Body of pancreas (tissue), 4 donors: ENCODE results near the gene ATP8B4. TPM values are rescaled to one million over a fixed set of nuclear protein-coding genes. Genes with fewer than 3 reads are reported as not detected.
"Not testable (repeated sequence)": the region's sequence is repeated elsewhere in the genome, so short reads cannot be mapped to it uniquely, and the experiment has no call there.

Experiments used
- ATAC-seq: fragments of 150-250 bp; one replicate; pipeline ENCODE4 v1.9.1; 2016
- DNase-seq, 4 donors: peaks; one replicate each; pipeline ENCODE4 v3.0.0-alpha.2; 2019
- H3K27ac ChIP-seq, 4 donors: fragments of 200-600 bp; sonication (generic); 1 replicate in 3 of 4; 2 replicates in 1 of 4; pipeline versions ENCODE4 v1.5.1 to v1.6.1; 2016 to 2019; ENCODE audit warnings: mild to moderate bottlenecking in 1 of 4, mixed read lengths in 1 of 4, moderate library complexity in 1 of 4
- H3K27me3 ChIP-seq, 2 donors: fragments of 200-600 bp; sonication (generic); one replicate each; pipeline ENCODE4 v1.6.0; 2016; ENCODE audit warnings: mild to moderate bottlenecking in 1 of 2
- H3K36me3 ChIP-seq, 2 donors: fragments of 200-600 bp; sonication (generic); replicated peaks in 1 of 2; 2 replicates each; pipeline ENCODE4 v1.5.1; 2016; ENCODE audit warnings: low read depth in 2 of 2; ENCODE audit not compliant: insufficient read depth in 1 of 2
- H3K4me1 ChIP-seq: fragments of 200-600 bp; sonication (generic); one replicate; pipeline ENCODE4 v1.6.0; 2016
- H3K4me3 ChIP-seq, 2 donors: fragments of 200-600 bp; sonication (generic); 1 replicate in 1 of 2; 2 replicates in 1 of 2; pipeline ENCODE4 v1.5.1; 2016 to 2019
- H3K9me3 ChIP-seq, 3 donors: fragments of 200-600 bp; sonication (generic); 1 replicate in 2 of 3; 2 replicates in 1 of 3; pipeline ENCODE4 v1.5.1; 2016
- CTCF ChIP-seq, 7 experiments: fragments of 450-650 bp in 4 of 7; fragments of 200-600 bp in 3 of 7; sonication (generic) in 3 of 7; IDR thresholded peaks; one replicate each; pipeline ENCODE4 v1.5.1; 2016 to 2019; ENCODE audit warnings: antibody characterized with exemption in 7 of 7
- POLR2A ChIP-seq, 3 donors: fragments of 450-650 bp; IDR thresholded peaks; one replicate each; pipeline ENCODE4 v1.6.1; 2016; ENCODE audit warnings: antibody characterized with exemption in 3 of 3, mild to moderate bottlenecking in 2 of 3
- WGBS, 2 donors: methylation state at CpG; one replicate each; pipeline ENCODE4 v1.1.5; 2017; 5-methylcytosine and 5-hydroxymethylcytosine counted together
- intact Hi-C: fragments of 100-400 bp; cut with DNase I; formaldehyde crosslinking; loops from one replicate; pipeline ENCODE4 v1.15.1; 2023
- total RNA-seq, 2 donors: library from RNA; depleted of rRNA; stranded (reverse); fragments of >200 nt; gene quantifications; one replicate each; pipeline ENCODE4 v1.1.0, GENCODE V29; 2016

The ATP8B4 gene
- total RNA-seq, 2 donors from 2014 or later, result 3.1 to 6.6 TPM

DNA sequence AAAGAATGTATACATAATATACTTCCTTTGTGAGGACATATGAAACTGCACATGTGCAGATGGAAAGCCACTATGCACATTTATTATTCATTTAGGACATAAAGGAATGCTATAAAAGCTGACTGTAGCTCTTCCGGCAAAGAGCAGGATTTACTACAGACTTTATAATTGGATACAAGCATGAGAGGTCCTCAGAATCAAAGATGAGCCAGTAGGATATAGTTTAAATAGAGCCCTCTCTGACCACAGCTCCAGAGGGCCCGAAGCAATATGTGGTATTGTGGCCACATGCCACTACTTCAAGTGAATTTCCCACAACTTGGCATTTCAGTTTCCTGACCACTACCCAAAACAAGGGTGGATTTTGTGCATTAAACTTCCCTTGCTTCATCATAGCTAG is 140.9 kb downstream of the ATP8B4 start:
- 41 to 52% methylated on average over 2 of the region's 2 CpGs for WGBS, 2 donors
- intact Hi-C loops, result no loop called here
- H3K4me3 ChIP-seq, result no peak overlapping the region
- no peaks in the 10 kb centered on the region for H3K9me3 ChIP-seq
- ATAC-seq, result no peak
- H3K4me1 ChIP-seq, result no peaks in the 10 kb centered on the region
- TF ChIP-seq CTCF (IDR thresholded peaks at IDR 0.05) (no peak), POLR2A (IDR thresholded peaks at IDR 0.05) (no peak)
- DNase-seq, result no peak
- no peaks in the 10 kb centered on the region for H3K27me3 ChIP-seq
- no peaks in the 10 kb centered on the region for H3K36me3 ChIP-seq
- no peak overlapping the region for H3K27ac ChIP-seq

GRCh38 chr15:49977306-49977705 is 141.7 kb downstream of the ATP8B4 start:
- no peaks in the 10 kb centered on the region for H3K4me1 ChIP-seq
- WGBS, 2 donors, result 23 to 25% methylated on average over 1 of the region's 1 CpG

DNA sequence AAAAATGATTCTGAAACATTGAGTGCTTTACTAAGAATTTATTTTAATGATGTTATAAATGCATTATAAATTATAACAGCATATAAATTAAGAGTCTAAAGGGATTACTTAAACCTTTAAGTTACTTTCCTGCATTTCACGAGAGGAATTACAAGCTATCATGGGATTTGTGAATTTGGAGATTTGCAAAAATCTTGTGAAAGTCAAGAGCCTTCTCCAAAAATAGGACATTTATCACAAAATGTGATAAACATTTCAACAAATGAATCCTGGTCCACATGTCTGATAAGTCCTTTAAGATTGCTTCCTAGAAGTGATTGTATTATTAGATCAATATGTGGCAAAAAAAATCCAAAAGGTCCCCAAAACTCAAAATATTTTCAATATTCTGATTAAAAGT is 154.5 kb downstream of the ATP8B4 start:
- Histone ChIP-seq H3K4me1 (no peaks in the 10 kb centered on the region), H3K4me3 (no peak overlapping the region), H3K36me3 (no peaks in the 10 kb centered on the region), H3K27ac (no peak overlapping the region), H3K9me3 (peaks cover 0 to 9% (median 0%) of the 10 kb centered on the region in 3 donors), H3K27me3 (no peaks in the 10 kb centered on the region)
- intact Hi-C loops, result loop anchor here (10.0 kb wide), 1 partner anchor 60 kb away; no protein-coding TSS in a partner anchor
- TF ChIP-seq POLR2A (IDR thresholded peaks at IDR 0.05) (no peak), CTCF (IDR thresholded peaks at IDR 0.05) (no peak)
- 86 to 87% methylated on average over 1 of the region's 1 CpG for WGBS, 2 donors
- ATAC-seq (no peak), DNase-seq (no peak)

More at GRCh38 chr15:49977306-49977705, 141.7 kb downstream of the ATP8B4 start:
- no peak overlapping the region for H3K4me3 ChIP-seq
- no peaks in the 10 kb centered on the region for H3K9me3 ChIP-seq
- intact Hi-C loops, result no loop called here
- DNase-seq (no peak), ATAC-seq (no peak)
- no peak overlapping the region for H3K27ac ChIP-seq
- no peak for TF ChIP-seq POLR2A (IDR thresholded peaks at IDR 0.05)
- TF ChIP-seq CTCF (IDR thresholded peaks at IDR 0.05), result no peak
- no peaks in the 10 kb centered on the region for H3K36me3 ChIP-seq
- H3K27me3 ChIP-seq, result no peaks in the 10 kb centered on the region

GRCh38 chr15:49964061-49964460 is 155.0 kb downstream of the ATP8B4 start:
- ATAC-seq (no peak), DNase-seq (no peak)
- Histone ChIP-seq H3K27me3 (no peaks in the 10 kb centered on the region), H3K4me1 (no peaks in the 10 kb centered on the region), H3K36me3 (no peaks in the 10 kb centered on the region), H3K9me3 (peaks cover 0 to 9% (median 0%) of the 10 kb centered on the region in 3 donors), H3K27ac (no peak overlapping the region), H3K4me3 (no peak overlapping the region)
- intact Hi-C loops, result loop anchor here (10.0 kb wide), 1 partner anchor 61 kb away; no protein-coding TSS in a partner anchor
- no peak for TF ChIP-seq CTCF (IDR thresholded peaks at IDR 0.05)
- no peak for TF ChIP-seq POLR2A (IDR thresholded peaks at IDR 0.05)

DNA sequence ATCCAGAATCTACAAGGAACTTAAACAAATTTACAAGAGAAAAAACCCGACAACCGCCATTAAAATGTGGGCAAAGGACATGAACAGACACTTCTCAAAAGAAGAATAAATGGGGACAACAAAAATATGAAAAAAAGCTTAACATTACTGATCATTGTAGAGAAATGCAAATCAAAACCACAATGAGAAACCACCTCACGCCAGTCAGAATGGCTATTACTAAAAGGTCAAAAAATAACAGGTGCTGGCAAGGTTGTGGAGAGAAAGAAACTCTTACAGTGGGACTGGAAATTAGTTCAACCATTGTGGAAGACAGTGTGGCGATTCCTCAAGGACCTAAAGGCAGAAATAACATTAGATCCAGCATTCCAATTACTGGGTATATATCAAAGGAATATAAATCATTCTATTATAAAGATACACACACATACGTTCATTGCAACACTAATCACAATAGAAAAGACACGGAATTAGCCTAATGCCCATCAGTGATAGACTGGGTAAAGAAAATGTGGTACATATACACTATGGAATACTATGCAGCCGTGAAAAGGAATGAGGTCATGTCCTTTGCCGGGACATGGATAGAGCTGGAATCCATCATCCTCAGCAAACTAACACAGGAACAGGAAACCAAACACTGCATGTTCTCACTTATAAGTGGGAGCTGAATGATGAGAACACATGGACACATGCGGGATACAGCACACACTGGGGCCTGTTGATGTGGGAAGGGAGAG is 155.8 kb downstream of the ATP8B4 start:
- not testable (repeated sequence) for H3K9me3 ChIP-seq, DNase-seq, H3K27me3 ChIP-seq, H3K36me3 ChIP-seq, H3K4me3 ChIP-seq, ATAC-seq, H3K4me1 ChIP-seq, H3K27ac ChIP-seq
- WGBS, 2 donors, result 76 to 80% methylated on average over 9 of the region's 9 CpGs
- intact Hi-C loops, result loop anchor here (10.0 kb wide), 1 partner anchor 62 kb away; no protein-coding TSS in a partner anchor
